K562 (cell line): ENCODE data around the gene AMZ2. TPM values are rescaled to one million over a fixed set of nuclear protein-coding genes. Genes with fewer than 3 reads are reported as not detected.

ENCODE experiments used
- ATAC-seq: fragments of 200-7000 bp; cut with Tn5 transposase; 3 replicates; pipeline ENCODE4 v1.9.1; 2020; ENCODE audit warnings: moderate library complexity
- BruUV-seq: library from RNA; stranded (reverse); fragments of 400-500 nt; replicated peaks from 2 replicates; lab custom pipeline; 2021; lab: Mats Ljungman, UMichigan
- CTCF ChIA-PET: fragments of 300-600 bp; formaldehyde crosslinking; extraction: SDS; loops from one replicate; lab custom pipeline; 2021; ENCODE audit warnings: low intra/inter-chr PET ratio; lab: Yijun Ruan, JAX
- POLR2A ChIA-PET: fragments of 300-600, 350-650 bp; sonication (Branson Sonifier 250); formaldehyde crosslinking; extraction: SDS; loops from one replicate; lab custom pipeline; 2021; ENCODE audit warnings: antibody characterized with exemption, inconsistent platforms; lab: Yijun Ruan, JAX
- DNase-seq, 4 experiments: peaks; one replicate each; pipeline versions ENCODE4 v3.0.0 to v3.0.0-alpha.2; 2011 to 2018; ENCODE audit warnings: low spot score in 3 of 4, mixed read lengths in 3 of 4; ENCODE audit errors: extremely low read depth in 1 of 4
- FAIRE-seq: peaks from 2 replicates; lab custom pipeline; 2011; peaks lifted over from hg19 to GRCh38; lab: Jason Lieb, UNC
- H2AFZ ChIP-seq: 2 replicates; pipeline ENCODE4 v1.6.0; 2011; ENCODE audit warnings: low read depth, low read length, control low read depth, inconsistent platforms
- H3K27ac ChIP-seq: fragments of 200-600 bp; 3 replicates; pipeline ENCODE4 v1.8.0; 2011; ENCODE audit warnings: low read depth, mild to moderate bottlenecking, control low read depth, inconsistent platforms, low read length, moderate library complexity, mixed read lengths; ENCODE audit errors: extremely low read depth
- H3K27me3 ChIP-seq, 2 experiments: fragments of 300-600 bp in 1 of 2; 2 replicates in 1 of 2; 3 replicates in 1 of 2; pipeline versions ENCODE4 v1.6.0 to v1.8.0; 2011; ENCODE audit warnings: inconsistent platforms in 2 of 2, low read length in 2 of 2, mild to moderate bottlenecking in 1 of 2, mixed read lengths in 1 of 2, moderate library complexity in 1 of 2; ENCODE audit not compliant: control insufficient read depth in 2 of 2, insufficient read depth in 2 of 2
- H3K36me3 ChIP-seq: fragments of 300-600 bp; 3 replicates; pipeline ENCODE4 v1.8.0; 2011; ENCODE audit warnings: mild to moderate bottlenecking, low read length, inconsistent platforms; ENCODE audit not compliant: control insufficient read depth, insufficient read depth
- H3K4me1 ChIP-seq, 2 experiments: fragments of 200-600 bp in 1 of 2; replicated peaks in 1 of 2; 2 replicates in 1 of 2; 3 replicates in 1 of 2; pipeline versions ENCODE4 v1.5.1 to v1.8.0; 2011; ENCODE audit warnings: inconsistent platforms in 2 of 2, low read length in 2 of 2, mild to moderate bottlenecking in 1 of 2, mixed read lengths in 1 of 2, moderate library complexity in 1 of 2; ENCODE audit not compliant: control insufficient read depth in 2 of 2, insufficient read depth in 2 of 2
- H3K4me2 ChIP-seq: 2 replicates; pipeline ENCODE4 v1.6.1; 2011; ENCODE audit warnings: low read length, control low read depth, inconsistent platforms, mixed read lengths; ENCODE audit not compliant: insufficient read depth
- H3K4me3 ChIP-seq: fragments of 200-600 bp; sonication (generic), shearing (Covaris generic); 2 replicates; pipeline ENCODE4 v1.5.1; 2016; ENCODE audit warnings: control low read depth, inconsistent platforms
- H3K79me2 ChIP-seq: fragments of 200-600 bp; 3 replicates; pipeline ENCODE4 v1.8.0; 2011; ENCODE audit warnings: low read length, inconsistent platforms; ENCODE audit not compliant: control insufficient read depth, insufficient read depth
- H3K9ac ChIP-seq, 2 experiments: 2 replicates each; pipeline versions ENCODE4 v1.6.0 to v1.6.1; 2011; ENCODE audit warnings: low read depth in 2 of 2, low read length in 2 of 2, control low read depth in 1 of 2, inconsistent platforms in 1 of 2, mild to moderate bottlenecking in 1 of 2, mixed read lengths in 1 of 2; ENCODE audit not compliant: insufficient read depth in 1 of 2
- H3K9me1 ChIP-seq: one replicate; pipeline ENCODE4 v1.6.0; 2011; ENCODE audit warnings: inconsistent platforms, mild to moderate bottlenecking, low read length, moderate library complexity; ENCODE audit not compliant: control insufficient read depth, insufficient read depth
- H3K9me3 ChIP-seq: replicated peaks from 2 replicates; pipeline ENCODE4 v1.5.1; 2011; ENCODE audit warnings: low read depth, low read length, inconsistent platforms; ENCODE audit not compliant: control insufficient read depth, insufficient read depth
- H4K20me1 ChIP-seq: replicated peaks from 2 replicates; pipeline ENCODE4 v1.6.1; 2011; ENCODE audit warnings: low read length, inconsistent platforms, mixed read lengths; ENCODE audit not compliant: control insufficient read depth, insufficient read depth
- NFATC3 ChIP-seq: fragments of 450-650 bp; IDR thresholded peaks from 2 replicates; pipeline ENCODE4 v1.6.1; 2017; ENCODE audit warnings: mild to moderate bottlenecking
- WGBS: fragments of 100-300 bp; shearing (Covaris generic); methylation state at CpG from one replicate; pipeline ENCODE4 v1.1.6; 2016; ENCODE audit warnings: low coverage, mixed read lengths; ENCODE audit not compliant: insufficient coverage; ENCODE audit errors: missing lambda C conversion rate; 5-methylcytosine and 5-hydroxymethylcytosine counted together
- in situ Hi-C: fragments of 300-500 bp; cut with MboI; formaldehyde crosslinking; loops from 4 replicates; pipeline ENCODE4 v1.15.0; 2018; ENCODE audit warnings: inconsistent platforms, mixed read lengths
- intact Hi-C: fragments of 100-400 bp; cut with micrococcal nuclease; formaldehyde crosslinking; loops from 2 replicates; pipeline ENCODE4 v1.14.2; 2022
- polyA plus RNA-seq, 8 experiments: library from polyadenylated mRNA; depleted of rRNA in 4 of 8; stranded (reverse) in 5 of 8; unstranded in 3 of 8; fragments of >200 nt; fragmentation: Nextera tagmentation in 2 of 8; fragmentation: Illumina TruSeq in 1 of 8; extraction: Ambion mirVana in 2 of 8; extraction: Trizol in 1 of 8; gene quantifications; 2 replicates each; pipeline versions ENCODE4 v1.2.1 to v1.2.3, GENCODE V29; 2011 to 2014; ENCODE audit warnings: inconsistent platforms in 1 of 8, missing spikeins in 1 of 8
- total RNA-seq, 7 experiments: library from RNA; depleted of rRNA in 6 of 7; stranded (reverse); fragments of >200 nt in 6 of 7; fragmentation: Illumina TruSeq in 2 of 7; extraction: Trizol in 2 of 7; gene quantifications; 2 replicates each; pipeline versions ENCODE4 v1.2.1 to v1.2.3, GENCODE V29; 2011 to 2021; ENCODE audit warnings: low replicate concordance in 1 of 7
- TF ChIP-seq, protein P1 (sequence below): fragments of 200-800 bp; sonication (Bioruptor generic); IDR thresholded peaks from 2 replicates; pipeline ENCODE4 v1.6.1; 2017; ENCODE audit warnings: missing genetic modification characterization, missing compliant biosample characterization
- TF ChIP-seq, protein P2 (sequence below): sonication (generic); formaldehyde crosslinking; IDR thresholded peaks from 2 replicates; pipeline ENCODE4 v1.8.1; 2023; ENCODE audit warnings: mild to moderate bottlenecking, missing genetic modification reagents, moderate library complexity

AMZ2 gene
- total and polyA plus RNA-seq, 9 of the 15 experiments (the other 6 are each of a cell fraction or from before 2014, with no cell fraction given), result 22.6 to 92.2 (median 52.6) TPM

DNA sequence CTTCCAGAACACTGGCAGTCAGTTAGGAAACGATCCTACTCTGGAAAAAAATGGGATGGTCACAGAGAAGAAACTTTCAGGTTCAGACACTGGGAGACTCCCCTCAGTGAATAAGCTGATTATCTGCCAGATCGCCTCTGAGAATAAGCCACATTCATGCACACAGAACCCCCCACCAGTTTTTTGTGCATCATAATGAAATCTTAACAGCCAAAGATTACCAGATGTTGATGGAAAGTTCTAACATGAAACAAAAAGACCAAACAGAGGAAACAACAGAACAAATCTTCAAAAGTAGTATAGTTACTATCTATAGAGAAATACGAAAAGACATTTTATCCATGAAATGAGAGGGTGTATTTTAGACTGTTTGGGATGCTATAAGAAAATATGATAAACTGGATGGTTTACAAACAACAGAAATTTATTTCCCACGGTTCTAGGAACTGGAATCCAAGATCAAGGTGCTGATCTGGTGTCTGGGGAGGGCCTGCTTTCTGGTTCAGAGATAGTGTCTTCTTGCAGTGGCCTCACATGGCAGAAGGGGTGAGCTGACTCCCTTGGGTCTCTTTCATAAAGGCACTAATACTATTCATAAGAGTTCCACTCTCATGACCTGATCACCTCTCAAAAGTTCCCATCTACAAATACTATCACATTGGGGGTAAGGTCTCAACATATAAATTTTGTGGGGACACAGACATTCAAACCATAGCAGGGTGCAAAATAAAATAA lies 8.0 kb upstream of the AMZ2 start:
- DNase-seq (no peak), FAIRE-seq (no peak), ATAC-seq (no peak; the same call in 2 of the 3 replicates)
- no peak overlapping the region for H3K4me2 ChIP-seq
- H3K79me2 ChIP-seq, result no peaks in the 10 kb centered on the region
- H3K27ac ChIP-seq, result no peak overlapping the region
- no TSS peak for BruUV-seq
- no peaks in the 10 kb centered on the region for H3K27me3 ChIP-seq
- no peak overlapping the region for H3K9ac ChIP-seq
- ChIA-PET CTCF (no interaction called here), POLR2A (no interaction called here)
- intact Hi-C loops (loop anchor here (10.0 kb wide), 1 partner anchor 65 kb away; no protein-coding TSS in a partner anchor), in situ Hi-C loops (no loop called here)
- TF ChIP-seq, protein P1, sequence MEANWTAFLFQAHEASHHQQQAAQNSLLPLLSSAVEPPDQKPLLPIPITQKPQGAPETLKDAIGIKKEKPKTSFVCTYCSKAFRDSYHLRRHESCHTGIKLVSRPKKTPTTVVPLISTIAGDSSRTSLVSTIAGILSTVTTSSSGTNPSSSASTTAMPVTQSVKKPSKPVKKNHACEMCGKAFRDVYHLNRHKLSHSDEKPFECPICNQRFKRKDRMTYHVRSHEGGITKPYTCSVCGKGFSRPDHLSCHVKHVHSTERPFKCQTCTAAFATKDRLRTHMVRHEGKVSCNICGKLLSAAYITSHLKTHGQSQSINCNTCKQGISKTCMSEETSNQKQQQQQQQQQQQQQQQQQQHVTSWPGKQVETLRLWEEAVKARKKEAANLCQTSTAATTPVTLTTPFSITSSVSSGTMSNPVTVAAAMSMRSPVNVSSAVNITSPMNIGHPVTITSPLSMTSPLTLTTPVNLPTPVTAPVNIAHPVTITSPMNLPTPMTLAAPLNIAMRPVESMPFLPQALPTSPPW (CRISPR knock-in tag), result 0 out of 2 replicates have a peak, but pooled peaks have one; percentile 13
- TF ChIP-seq, protein P2, sequence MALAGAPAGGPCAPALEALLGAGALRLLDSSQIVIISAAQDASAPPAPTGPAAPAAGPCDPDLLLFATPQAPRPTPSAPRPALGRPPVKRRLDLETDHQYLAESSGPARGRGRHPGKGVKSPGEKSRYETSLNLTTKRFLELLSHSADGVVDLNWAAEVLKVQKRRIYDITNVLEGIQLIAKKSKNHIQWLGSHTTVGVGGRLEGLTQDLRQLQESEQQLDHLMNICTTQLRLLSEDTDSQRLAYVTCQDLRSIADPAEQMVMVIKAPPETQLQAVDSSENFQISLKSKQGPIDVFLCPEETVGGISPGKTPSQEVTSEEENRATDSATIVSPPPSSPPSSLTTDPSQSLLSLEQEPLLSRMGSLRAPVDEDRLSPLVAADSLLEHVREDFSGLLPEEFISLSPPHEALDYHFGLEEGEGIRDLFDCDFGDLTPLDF (CRISPR knock-in tag), result no peak
- no peak for TF ChIP-seq NFATC3
- H3K9me3 ChIP-seq, result no peaks in the 10 kb centered on the region
- H3K4me3 ChIP-seq, result no peak overlapping the region
- H3K4me1 ChIP-seq, result no peaks in the 10 kb centered on the region; a peak in 1 of 5 replicates
- 6% methylated on average over 4 of the region's 4 CpGs for WGBS
- H4K20me1 ChIP-seq, result no peaks in the 10 kb centered on the region
- no peaks in the 10 kb centered on the region for H3K9me1 ChIP-seq
- no peaks in the 10 kb centered on the region for H3K36me3 ChIP-seq
- no peak overlapping the region for H2AFZ ChIP-seq
